Measurements from ENCODE around the gene PSMC6.

The PSMC6 gene

GRCh38 chr14:52686176-52686575 is 20.8 kb upstream of the PSMC6 start:
- no peak overlapping the region for H3K27ac ChIP-seq
- TF ChIP-seq CTCF (conservative IDR thresholded peaks at IDR 0.05) = no peak

GRCh38 chr14:52690983-52691760 is 15.8 kb upstream of the PSMC6 start:
- H3K27ac ChIP-seq = peak overlapping the region; percentile 49

GRCh38 chr14:52692248-52692962 is 14.6 kb upstream of the PSMC6 start:
- TF ChIP-seq CTCF (conservative IDR thresholded peaks at IDR 0.05) = no peak
- H3K27ac ChIP-seq = peak overlapping the region; percentile 49; the same call in 1 of the 2 replicates

More at GRCh38 chr14:52690983-52691760, 15.8 kb upstream of the PSMC6 start:
- TF ChIP-seq CTCF (conservative IDR thresholded peaks at IDR 0.05) = no peak

- H3K27ac ChIP-seq = no peak overlapping the region
- TF ChIP-seq CTCF (conservative IDR thresholded peaks at IDR 0.05) = no peak
These were observed 14.0 kb upstream of the PSMC6 start for GRCh38 chr14:52693036-52693435.

GRCh38 chr14:52693532-52693931 is 13.5 kb upstream of the PSMC6 start:
- H3K27ac ChIP-seq = no peak overlapping the region
- no peak for TF ChIP-seq CTCF (conservative IDR thresholded peaks at IDR 0.05)

GRCh38 chr14:52694761-52695480 is 12.1 kb upstream of the PSMC6 start:
- H3K27ac ChIP-seq = peak overlapping the region; percentile 93
- no peak for TF ChIP-seq CTCF (conservative IDR thresholded peaks at IDR 0.05)

- no peak for TF ChIP-seq CTCF (conservative IDR thresholded peaks at IDR 0.05)
- H3K27ac ChIP-seq = peak within 1 kb of the TSS; percentile 93
These were observed 11.4 kb upstream of the PSMC6 start, which contains the start of gene ERO1A for GRCh38 chr14:52695481-52696091. Gene ERO1A (minus strand): TSS chr14:52695558. CDS start chr14:52695481, 77 bp downstream.
